HL-60 (cell line): ENCODE data around the gene TBC1D23.

Experiments
- DNase-seq, 2 experiments: peaks; one replicate each; pipeline ENCODE4 v3.0.0-alpha.2; 2010 to 2020; ENCODE audit warnings: low read depth in 1 of 2, low spot score in 1 of 2
- H3K27ac ChIP-seq: fragments of 250-450 bp; sonication (Bioruptor Pico); replicated peaks from 2 replicates; pipeline ENCODE4 v1.5.1; 2020; ENCODE audit warnings: mild to moderate bottlenecking, moderate library complexity
- H3K27me3 ChIP-seq: fragments of 250-450 bp; sonication (Bioruptor Pico); 2 replicates; pipeline ENCODE4 v1.5.1; 2021; ENCODE audit warnings: mild to moderate bottlenecking, moderate library complexity; ENCODE audit not compliant: insufficient read depth, poor library complexity, severe bottlenecking
- H3K4me3 ChIP-seq: replicated peaks from 2 replicates; pipeline ENCODE4 v1.5.1; 2011; ENCODE audit warnings: mild to moderate bottlenecking, control low read depth, low read length; ENCODE audit not compliant: insufficient read depth
- GABPA ChIP-seq: IDR thresholded peaks from 2 replicates; pipeline ENCODE4 v1.6.1; 2012; ENCODE audit warnings: low read depth
- POLR2AphosphoS5 ChIP-seq: IDR thresholded peaks from 2 replicates; pipeline ENCODE4 v1.6.1; 2012; ENCODE audit warnings: low read depth
- SPI1 ChIP-seq: IDR thresholded peaks from 2 replicates; pipeline ENCODE4 v1.6.1; 2012; ENCODE audit warnings: low read depth, mild to moderate bottlenecking, borderline replicate concordance
- TF ChIP-seq, protein P1 (sequence below): IDR thresholded peaks from 2 replicates; pipeline ENCODE4 v1.6.1; 2012; ENCODE audit warnings: low read depth; ENCODE audit not compliant: insufficient replicate concordance
- TF ChIP-seq, protein P2 (sequence below): IDR thresholded peaks from one replicate; pipeline ENCODE4 v1.5.1; 2011; ENCODE audit warnings: low read length, control low read depth, inconsistent platforms; ENCODE audit not compliant: insufficient read depth

TBC1D23 gene

DNA sequence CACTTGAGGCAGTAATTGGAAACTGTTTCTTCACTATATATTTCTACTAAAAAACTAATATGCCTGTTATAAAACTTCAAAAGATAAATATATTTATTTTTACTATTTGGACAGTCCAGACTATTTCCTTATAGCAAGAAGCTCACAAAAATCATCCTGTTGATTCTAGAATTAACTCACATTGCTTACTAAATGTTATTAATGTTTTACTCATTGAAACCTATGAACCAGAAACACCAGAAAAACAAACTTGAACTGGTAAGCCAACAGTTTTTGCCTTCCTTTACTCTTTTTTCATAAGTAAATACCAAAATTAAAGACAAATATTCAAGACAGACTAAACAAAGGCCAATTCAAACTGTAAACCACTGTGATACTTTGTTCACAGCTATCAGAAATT is 113.7 kb downstream of the TBC1D23 start:
- H3K27me3 ChIP-seq = no peaks in the 10 kb centered on the region
- no peak overlapping the region for H3K4me3 ChIP-seq
- no peak overlapping the region for H3K27ac ChIP-seq
- DNase-seq = no peak
- TF ChIP-seq GABPA = no peak
- TF ChIP-seq POLR2AphosphoS5 = no peak
- TF ChIP-seq SPI1 = no peak
- TF ChIP-seq, protein P1, sequence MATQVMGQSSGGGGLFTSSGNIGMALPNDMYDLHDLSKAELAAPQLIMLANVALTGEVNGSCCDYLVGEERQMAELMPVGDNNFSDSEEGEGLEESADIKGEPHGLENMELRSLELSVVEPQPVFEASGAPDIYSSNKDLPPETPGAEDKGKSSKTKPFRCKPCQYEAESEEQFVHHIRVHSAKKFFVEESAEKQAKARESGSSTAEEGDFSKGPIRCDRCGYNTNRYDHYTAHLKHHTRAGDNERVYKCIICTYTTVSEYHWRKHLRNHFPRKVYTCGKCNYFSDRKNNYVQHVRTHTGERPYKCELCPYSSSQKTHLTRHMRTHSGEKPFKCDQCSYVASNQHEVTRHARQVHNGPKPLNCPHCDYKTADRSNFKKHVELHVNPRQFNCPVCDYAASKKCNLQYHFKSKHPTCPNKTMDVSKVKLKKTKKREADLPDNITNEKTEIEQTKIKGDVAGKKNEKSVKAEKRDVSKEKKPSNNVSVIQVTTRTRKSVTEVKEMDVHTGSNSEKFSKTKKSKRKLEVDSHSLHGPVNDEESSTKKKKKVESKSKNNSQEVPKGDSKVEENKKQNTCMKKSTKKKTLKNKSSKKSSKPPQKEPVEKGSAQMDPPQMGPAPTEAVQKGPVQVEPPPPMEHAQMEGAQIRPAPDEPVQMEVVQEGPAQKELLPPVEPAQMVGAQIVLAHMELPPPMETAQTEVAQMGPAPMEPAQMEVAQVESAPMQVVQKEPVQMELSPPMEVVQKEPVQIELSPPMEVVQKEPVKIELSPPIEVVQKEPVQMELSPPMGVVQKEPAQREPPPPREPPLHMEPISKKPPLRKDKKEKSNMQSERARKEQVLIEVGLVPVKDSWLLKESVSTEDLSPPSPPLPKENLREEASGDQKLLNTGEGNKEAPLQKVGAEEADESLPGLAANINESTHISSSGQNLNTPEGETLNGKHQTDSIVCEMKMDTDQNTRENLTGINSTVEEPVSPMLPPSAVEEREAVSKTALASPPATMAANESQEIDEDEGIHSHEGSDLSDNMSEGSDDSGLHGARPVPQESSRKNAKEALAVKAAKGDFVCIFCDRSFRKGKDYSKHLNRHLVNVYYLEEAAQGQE = no peak
- TF ChIP-seq, protein P2, sequence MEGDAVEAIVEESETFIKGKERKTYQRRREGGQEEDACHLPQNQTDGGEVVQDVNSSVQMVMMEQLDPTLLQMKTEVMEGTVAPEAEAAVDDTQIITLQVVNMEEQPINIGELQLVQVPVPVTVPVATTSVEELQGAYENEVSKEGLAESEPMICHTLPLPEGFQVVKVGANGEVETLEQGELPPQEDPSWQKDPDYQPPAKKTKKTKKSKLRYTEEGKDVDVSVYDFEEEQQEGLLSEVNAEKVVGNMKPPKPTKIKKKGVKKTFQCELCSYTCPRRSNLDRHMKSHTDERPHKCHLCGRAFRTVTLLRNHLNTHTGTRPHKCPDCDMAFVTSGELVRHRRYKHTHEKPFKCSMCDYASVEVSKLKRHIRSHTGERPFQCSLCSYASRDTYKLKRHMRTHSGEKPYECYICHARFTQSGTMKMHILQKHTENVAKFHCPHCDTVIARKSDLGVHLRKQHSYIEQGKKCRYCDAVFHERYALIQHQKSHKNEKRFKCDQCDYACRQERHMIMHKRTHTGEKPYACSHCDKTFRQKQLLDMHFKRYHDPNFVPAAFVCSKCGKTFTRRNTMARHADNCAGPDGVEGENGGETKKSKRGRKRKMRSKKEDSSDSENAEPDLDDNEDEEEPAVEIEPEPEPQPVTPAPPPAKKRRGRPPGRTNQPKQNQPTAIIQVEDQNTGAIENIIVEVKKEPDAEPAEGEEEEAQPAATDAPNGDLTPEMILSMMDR = no peak
